ENCODE results near the gene DUSP8. TPM values are rescaled to one million over a fixed set of nuclear protein-coding genes. Genes with fewer than 3 reads are reported as not detected.
"Not testable (repeated sequence)": the region's sequence is repeated elsewhere in the genome, so short reads cannot be mapped to it uniquely, and the experiment has no call there.

DUSP8 gene
- total and polyA plus RNA-seq, 9 of the 15 experiments (the other 6 are each of a cell fraction or from before 2014, with no cell fraction given), result 0.14 to 2.0 (median 0.86) TPM; not detected in 2

GRCh38 chr11:1575756-1576155 lies 3.7 kb upstream of the DUSP8 start:
- H3K79me2 ChIP-seq (ENCODE audit: control insufficient read depth, insufficient read depth, low read length); DNase-seq (ENCODE audit: extremely low read depth in 1 of 4, low spot score in 3 of 4); in situ Hi-C loops (cut with MboI); H3K9me3 ChIP-seq (replicated peaks; ENCODE audit: control insufficient read depth, insufficient read depth, low read depth, low read length); H2AFZ ChIP-seq (ENCODE audit: low read depth, low read length); POLR2A ChIA-PET; H3K4me2 ChIP-seq (ENCODE audit: insufficient read depth, low read length); FAIRE-seq; H3K4me3 ChIP-seq; H3K27ac ChIP-seq (ENCODE audit: extremely low read depth, low read depth, low read length); ATAC-seq; H3K9ac ChIP-seq (ENCODE audit: insufficient read depth in 1 of 2, low read depth in 2 of 2, low read length in 2 of 2); H4K20me1 ChIP-seq (replicated peaks; ENCODE audit: control insufficient read depth, insufficient read depth, low read length); H3K36me3 ChIP-seq (ENCODE audit: control insufficient read depth, insufficient read depth, low read length); H3K9me1 ChIP-seq (ENCODE audit: control insufficient read depth, insufficient read depth, low read length); BruUV-seq (replicated peaks): not testable (repeated sequence)
- Histone ChIP-seq H3K4me1 (replicated peaks in 1 of 2; ENCODE audit: control insufficient read depth in 2 of 2, insufficient read depth in 2 of 2, low read length in 2 of 2) (peaks cover 0 to 36% of the 10 kb centered on the region in 2 experiments; a peak in 3 of 5 replicates), H3K27me3 (ENCODE audit: control insufficient read depth in 2 of 2, insufficient read depth in 2 of 2, low read length in 2 of 2) (peaks cover 0 to 20% of the 10 kb centered on the region in 2 experiments; a peak in 3 of 5 replicates)
- CTCF ChIA-PET (ENCODE audit: low intra/inter-chr PET ratio), result interaction anchor here (1.2 kb wide), 1 partner anchor 122 kb away, joined by 8 read pairs; no protein-coding TSS in a partner anchor
- 6% methylated on average over 14 of the region's 16 CpGs for WGBS (ENCODE audit: insufficient coverage, low coverage, missing lambda C conversion rate)
- intact Hi-C loops (cut with micrococcal nuclease), result loop anchor here (2.0 to 10.0 kb wide), 4 partner anchors 29 to 461 kb away; no protein-coding TSS in a partner anchor

- Histone ChIP-seq H3K9me1 (ENCODE audit: control insufficient read depth, insufficient read depth, low read length) (no peaks in the 10 kb centered on the region), H3K4me3 (no peak overlapping the region), H3K9me3 (replicated peaks; ENCODE audit: control insufficient read depth, insufficient read depth, low read depth, low read length) (peaks cover 7% of the 10 kb centered on the region; the same call in 1 of the 2 replicates), H3K27ac (ENCODE audit: extremely low read depth, low read depth, low read length) (no peak overlapping the region), H3K79me2 (ENCODE audit: control insufficient read depth, insufficient read depth, low read length) (no peaks in the 10 kb centered on the region), H3K9ac (ENCODE audit: insufficient read depth in 1 of 2, low read depth in 2 of 2, low read length in 2 of 2) (no peak overlapping the region), H4K20me1 (replicated peaks; ENCODE audit: control insufficient read depth, insufficient read depth, low read length) (peaks cover 8% of the 10 kb centered on the region; the same call in 1 of the 2 replicates), H2AFZ (ENCODE audit: low read depth, low read length) (no peak overlapping the region), H3K27me3 (ENCODE audit: control insufficient read depth in 2 of 2, insufficient read depth in 2 of 2, low read length in 2 of 2) (peaks cover 0 to 24% of the 10 kb centered on the region in 2 experiments; a peak in 3 of 5 replicates), H3K36me3 (ENCODE audit: control insufficient read depth, insufficient read depth, low read length) (no peaks in the 10 kb centered on the region), H3K4me1 (replicated peaks in 1 of 2; ENCODE audit: control insufficient read depth in 2 of 2, insufficient read depth in 2 of 2, low read length in 2 of 2) (peaks cover 0 to 38% of the 10 kb centered on the region in 2 experiments; a peak in 3 of 5 replicates), H3K4me2 (ENCODE audit: insufficient read depth, low read length) (no peak overlapping the region)
- in situ Hi-C loops (cut with MboI) (no loop called here), intact Hi-C loops (cut with micrococcal nuclease) (loop anchor here (2.0 to 10.0 kb wide), 5 partner anchors 28 to 460 kb away; no protein-coding TSS in a partner anchor)
- POLR2A ChIA-PET, result interaction anchor here (0.6 to 1.0 kb wide), 5 partner anchors 8 to 126 kb away, joined by 3 to 5 read pairs (median 4); no protein-coding TSS in a partner anchor
- no TSS peak for BruUV-seq (replicated peaks)
- FAIRE-seq, result no peak
- WGBS (ENCODE audit: insufficient coverage, low coverage, missing lambda C conversion rate), result 3% methylated on average over 6 of the region's 7 CpGs
- ATAC-seq, result no peak
- CTCF ChIA-PET (ENCODE audit: low intra/inter-chr PET ratio), result interaction anchor here (0.7 to 2.3 kb wide), 6 partner anchors 20 to 372 kb away, joined by 3 to 19 read pairs (median 5); no protein-coding TSS in a partner anchor
- DNase-seq (ENCODE audit: extremely low read depth in 1 of 4, low spot score in 3 of 4), result no peak
- TF ChIP-seq ARID4B (CRISPR knock-in tag; IDR thresholded peaks at IDR 0.05) (no peak), MYNN (IDR thresholded peaks at IDR 0.05) (no peak), MYNN (CRISPR knock-in tag; IDR thresholded peaks at IDR 0.05) (no peak), C11orf30 (IDR thresholded peaks at IDR 0.05; ENCODE audit: low read depth) (no peak), BRD9 (IDR thresholded peaks at IDR 0.05; ENCODE audit: low read depth, partially characterized antibody) (no peak), CHD2 (IDR thresholded peaks at IDR 0.05; ENCODE audit: low read depth, low read length) (no peak), EGR1 (conservative IDR thresholded peaks at IDR 0.05) (no peak), MXD1 (CRISPR knock-in tag; IDR thresholded peaks at IDR 0.05; ENCODE audit: borderline replicate concordance, poor library complexity, severe bottlenecking) (no peak), ZNF134 (CRISPR knock-in tag; conservative IDR thresholded peaks at IDR 0.05) (no peak), NRF1 (conservative IDR thresholded peaks at IDR 0.05 in 1 of 2, IDR thresholded peaks at IDR 0.05 in 1 of 2) (no peak), U2AF2 (optimal IDR thresholded peaks at IDR 0.05; ENCODE audit: low read depth, low read length) (no peak), ESRRB (CRISPR knock-in tag; IDR thresholded peaks at IDR 0.05; ENCODE audit: borderline replicate concordance) (no peak)
Measured at GRCh38 chr11:1574933-1575242, 2.8 kb upstream of the DUSP8 start.
